Psoas muscle (tissue), 8 donors: ENCODE data around the gene SNRPA1. TPM values are rescaled to one million over a fixed set of nuclear protein-coding genes. Genes with fewer than 3 reads are reported as not detected.

Experiments used
- ATAC-seq, 4 donors: fragments of 200-7000 bp; cut with Tn5 transposase; one replicate each; pipeline ENCODE4 v1.9.1; 2020; ENCODE audit warnings: moderate library complexity in 3 of 4, mild to moderate bottlenecking in 2 of 4
- DNase-seq, 2 donors: peaks; one replicate each; pipeline ENCODE4 v3.0.0-alpha.2; 2020
- H3K27ac ChIP-seq: fragments of 200-600 bp; one replicate; pipeline ENCODE4 v1.8.0; 2022
- H3K27me3 ChIP-seq, 3 donors: fragments of 200-600 bp in 1 of 3; one replicate each; pipeline versions ENCODE4 v1.6.1 to v1.8.0; 2013 to 2022; ENCODE audit warnings: low read length in 2 of 3, mild to moderate bottlenecking in 2 of 3, moderate library complexity in 1 of 3; ENCODE audit not compliant: insufficient read depth in 3 of 3
- H3K36me3 ChIP-seq, 2 donors: fragments of 200-600 bp in 1 of 2; one replicate each; pipeline versions ENCODE4 v1.6.1 to v1.8.0; 2013 to 2022; ENCODE audit warnings: low read depth in 1 of 2, mild to moderate bottlenecking in 1 of 2, moderate library complexity in 1 of 2; ENCODE audit not compliant: insufficient read depth in 1 of 2
- H3K4me1 ChIP-seq: fragments of 200-600 bp; one replicate; pipeline ENCODE4 v1.8.0; 2022
- H3K4me3 ChIP-seq: fragments of 200-600 bp; one replicate; pipeline ENCODE4 v1.8.0; 2022; ENCODE audit warnings: mild to moderate bottlenecking
- H3K9me3 ChIP-seq: fragments of 200-600 bp; one replicate; pipeline ENCODE4 v1.8.0; 2022
- WGBS, 3 donors: extraction: QIAGEN DNeasy Blood & Tissue Kit; methylation state at CpG; one replicate each; pipeline versions ENCODE4 v1.1.6 to v1.1.7; 2013; 5-methylcytosine and 5-hydroxymethylcytosine counted together
- intact Hi-C, 2 donors: fragments of 100-400 bp; cut with DNase I; formaldehyde crosslinking; loops; one replicate each; pipeline versions ENCODE4 v1.11.0 to v1.14.2; 2022
- polyA plus RNA-seq, 3 donors: library from polyadenylated mRNA; stranded (reverse); fragments of 200-250 nt; gene quantifications; one replicate each; pipeline ENCODE4 v1.2.3, GENCODE V29; 2013
- total RNA-seq, 4 donors: library from RNA; stranded (reverse); fragmentation: NEBNext Ultra II Directional in 2 of 4; extraction: Animal tissue kit (Norgen Biotek cat#: 25700) in 2 of 4; gene quantifications; one replicate each; pipeline versions ENCODE4 v1.2.1 to v1.2.4, GENCODE V29; 2021 to 2023
- TF ChIP-seq, protein P1 (sequence below): fragments of 200-600 bp; IDR thresholded peaks from one replicate; pipeline ENCODE4 v1.8.0; 2022; ENCODE audit warnings: antibody characterized with exemption
- donor health status: healthy with polysubstance abuse.
- donor health status: DM: no; HTN: no; CAD: no; lungs with moderate emphysema.
- donor health status: Bipolar disorder and iron deficiency.
- donor health status: healthy.
- donor health status: DM: yes; HTN: yes; CAD: no.
- donor health status: DM: no; HTN: no; CAD: no.
- donor health status: DM: no; HTN: no; CAD: no.
- donor health status: DM: yes; HTN: yes; CAD: no.

The SNRPA1 gene
- total and polyA plus RNA-seq, 7 donors: 14.8 to 126 (median 35.4) TPM

DNA sequence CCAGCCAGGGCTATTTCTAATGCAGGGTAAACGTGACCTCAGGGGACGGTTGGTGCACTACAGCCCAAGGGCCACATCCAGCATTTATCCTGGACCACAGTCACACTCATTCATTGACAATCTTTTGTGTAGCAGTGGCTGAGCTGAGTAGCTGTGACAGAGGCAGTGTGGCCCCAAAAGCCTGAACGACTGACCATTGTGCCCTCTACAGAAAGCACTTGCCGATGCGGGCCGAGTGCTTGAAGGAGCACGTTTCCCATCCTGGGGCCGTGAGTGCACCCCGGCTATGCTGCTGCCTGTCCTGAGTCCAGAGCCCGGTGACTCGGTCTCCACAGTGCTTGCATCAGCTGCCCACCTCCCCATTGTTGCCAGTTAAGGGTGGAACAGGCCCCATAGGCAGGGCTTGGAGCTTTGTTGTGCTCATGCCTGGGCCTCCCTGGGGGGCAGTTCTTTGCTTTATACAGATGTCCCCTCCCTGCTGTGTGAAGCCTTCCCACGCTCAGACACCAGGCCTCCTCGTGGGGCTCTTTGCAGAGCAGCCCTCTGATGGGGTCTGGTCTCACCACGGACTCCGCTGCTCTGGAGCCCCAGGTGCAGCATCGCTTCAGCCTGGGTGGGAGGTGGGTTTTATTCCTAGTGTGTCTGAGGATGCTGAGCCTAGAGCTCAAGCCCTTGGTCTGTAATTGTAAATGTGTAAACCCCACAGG is 13.0 kb upstream of the SNRPA1 start:
- Histone ChIP-seq H3K4me3 (no peak overlapping the region), H3K27me3 (peaks cover 0 to 1% (median 0%) of the 10 kb centered on the region in 3 donors), H3K9me3 (no peaks in the 10 kb centered on the region), H3K4me1 (no peaks in the 10 kb centered on the region), H3K27ac (no peak overlapping the region), H3K36me3 (peaks cover 0 to 37% of the 10 kb centered on the region in 2 donors)
- 77 to 85% (median 79%) methylated on average over 16 of the region's 16 CpGs for WGBS, 3 donors
- no peak for DNase-seq
- TF ChIP-seq, protein P1, sequence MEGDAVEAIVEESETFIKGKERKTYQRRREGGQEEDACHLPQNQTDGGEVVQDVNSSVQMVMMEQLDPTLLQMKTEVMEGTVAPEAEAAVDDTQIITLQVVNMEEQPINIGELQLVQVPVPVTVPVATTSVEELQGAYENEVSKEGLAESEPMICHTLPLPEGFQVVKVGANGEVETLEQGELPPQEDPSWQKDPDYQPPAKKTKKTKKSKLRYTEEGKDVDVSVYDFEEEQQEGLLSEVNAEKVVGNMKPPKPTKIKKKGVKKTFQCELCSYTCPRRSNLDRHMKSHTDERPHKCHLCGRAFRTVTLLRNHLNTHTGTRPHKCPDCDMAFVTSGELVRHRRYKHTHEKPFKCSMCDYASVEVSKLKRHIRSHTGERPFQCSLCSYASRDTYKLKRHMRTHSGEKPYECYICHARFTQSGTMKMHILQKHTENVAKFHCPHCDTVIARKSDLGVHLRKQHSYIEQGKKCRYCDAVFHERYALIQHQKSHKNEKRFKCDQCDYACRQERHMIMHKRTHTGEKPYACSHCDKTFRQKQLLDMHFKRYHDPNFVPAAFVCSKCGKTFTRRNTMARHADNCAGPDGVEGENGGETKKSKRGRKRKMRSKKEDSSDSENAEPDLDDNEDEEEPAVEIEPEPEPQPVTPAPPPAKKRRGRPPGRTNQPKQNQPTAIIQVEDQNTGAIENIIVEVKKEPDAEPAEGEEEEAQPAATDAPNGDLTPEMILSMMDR: no peak
- intact Hi-C loops: loop anchor here in 1 of 2 donors (10.0 kb wide), 2 partner anchors 57 to 117 kb away; no protein-coding TSS in a partner anchor
- ATAC-seq: no peak

DNA sequence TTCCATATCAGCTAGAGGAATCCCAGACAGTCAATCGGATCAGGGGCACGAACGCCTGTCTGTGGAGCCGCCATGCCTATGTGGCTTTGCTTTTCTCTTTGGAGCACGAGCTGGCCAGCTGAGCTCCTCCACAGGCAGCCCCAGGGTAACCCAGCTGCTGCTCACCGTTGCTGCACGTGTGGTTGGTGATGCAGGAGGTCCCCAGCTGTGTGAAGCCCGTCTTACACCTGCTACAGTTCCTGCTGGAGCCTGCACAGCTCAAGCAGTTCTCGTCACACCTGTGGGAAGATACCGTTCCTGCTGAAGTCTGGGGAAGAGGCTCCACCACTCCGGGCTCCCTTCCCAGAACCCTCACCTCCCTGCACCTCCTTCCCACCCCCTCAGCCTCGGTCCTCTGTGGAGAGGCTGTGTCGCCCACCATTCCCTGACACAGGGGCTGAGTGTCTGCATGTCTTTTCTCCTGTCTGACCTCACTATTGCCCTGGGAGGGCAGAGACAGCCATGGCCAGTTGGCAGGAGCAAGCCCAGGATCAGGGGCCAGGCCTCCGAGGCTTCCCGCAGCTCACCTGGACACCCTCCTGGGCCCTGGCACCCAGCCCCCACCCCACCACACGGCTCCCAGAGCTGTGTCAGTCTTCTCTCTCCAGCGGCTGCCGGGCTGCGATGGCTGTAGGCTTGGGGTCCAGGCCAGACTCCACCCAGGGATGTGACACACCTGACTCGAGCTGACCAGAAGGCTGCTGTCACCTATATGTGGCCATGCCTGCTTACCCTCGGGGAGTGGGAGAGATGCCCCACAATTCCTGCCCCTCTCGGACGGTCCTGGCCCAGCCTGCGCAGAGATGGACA is 12.2 kb upstream of the SNRPA1 start:
- intact Hi-C loops: loop anchor here in 1 of 2 donors (10.0 kb wide), 2 partner anchors 58 to 118 kb away; no protein-coding TSS in a partner anchor
- WGBS, 3 donors: 67 to 76% (median 68%) methylated on average over 24 of the region's 24 CpGs
- TF ChIP-seq, protein P1: no peak
- no peaks in the 10 kb centered on the region for H3K4me1 ChIP-seq
- no peak for ATAC-seq
- peaks cover 0 to 36% of the 10 kb centered on the region in 2 donors for H3K36me3 ChIP-seq
- DNase-seq: no peak
- H3K27ac ChIP-seq: no peak overlapping the region
- H3K27me3 ChIP-seq: peaks cover 0 to 1% (median 0%) of the 10 kb centered on the region in 3 donors
- H3K9me3 ChIP-seq: no peaks in the 10 kb centered on the region
- H3K4me3 ChIP-seq: no peak overlapping the region

DNA sequence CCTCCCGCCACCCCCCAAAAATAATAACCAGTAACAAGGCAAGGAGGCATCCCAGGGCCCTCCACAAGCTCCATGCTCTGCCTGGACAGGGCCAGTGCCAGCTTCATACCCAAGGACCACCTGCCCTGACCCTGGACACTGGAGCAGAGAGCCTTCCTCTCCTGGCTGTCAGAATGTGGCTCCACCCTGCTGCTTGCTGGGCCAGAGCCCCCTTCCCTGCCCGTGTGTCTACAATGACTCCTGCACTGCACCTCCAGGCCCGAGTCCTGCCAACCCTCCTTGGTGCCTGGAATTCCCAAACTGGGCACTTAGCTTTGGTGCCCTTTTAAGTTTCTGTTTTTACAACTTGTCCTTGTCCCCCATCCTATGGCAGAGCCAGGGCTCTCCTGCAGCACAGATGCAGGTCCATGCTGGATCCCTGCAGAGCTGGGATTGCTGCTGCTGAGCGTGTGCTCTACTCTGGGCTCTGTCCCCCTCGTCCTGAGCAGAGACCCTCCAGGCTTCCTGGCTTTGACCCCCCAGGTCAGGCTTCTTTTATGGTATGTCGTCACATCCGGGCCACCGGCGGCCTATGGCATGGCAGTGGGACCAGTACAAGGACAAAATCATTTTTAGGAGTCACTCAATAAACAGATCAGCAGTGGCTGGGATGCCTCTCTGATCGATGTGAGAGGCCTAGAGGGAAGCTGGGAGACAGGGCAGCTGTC is 11.4 kb upstream of the SNRPA1 start:
- TF ChIP-seq, protein P1: no peak
- ATAC-seq: no peak
- H3K4me1 ChIP-seq: no peaks in the 10 kb centered on the region
- WGBS, 3 donors: 78% methylated on average over 10 of the region's 10 CpGs
- peaks cover 0 to 36% of the 10 kb centered on the region in 2 donors for H3K36me3 ChIP-seq
- no peak overlapping the region for H3K4me3 ChIP-seq
- intact Hi-C loops: loop anchor here in 1 of 2 donors (10.0 kb wide), 2 partner anchors 58 to 118 kb away; no protein-coding TSS in a partner anchor
- no peak overlapping the region for H3K27ac ChIP-seq
- H3K9me3 ChIP-seq: no peaks in the 10 kb centered on the region
- DNase-seq: no peak
- H3K27me3 ChIP-seq: peaks cover 0 to 1% (median 0%) of the 10 kb centered on the region in 3 donors

DNA sequence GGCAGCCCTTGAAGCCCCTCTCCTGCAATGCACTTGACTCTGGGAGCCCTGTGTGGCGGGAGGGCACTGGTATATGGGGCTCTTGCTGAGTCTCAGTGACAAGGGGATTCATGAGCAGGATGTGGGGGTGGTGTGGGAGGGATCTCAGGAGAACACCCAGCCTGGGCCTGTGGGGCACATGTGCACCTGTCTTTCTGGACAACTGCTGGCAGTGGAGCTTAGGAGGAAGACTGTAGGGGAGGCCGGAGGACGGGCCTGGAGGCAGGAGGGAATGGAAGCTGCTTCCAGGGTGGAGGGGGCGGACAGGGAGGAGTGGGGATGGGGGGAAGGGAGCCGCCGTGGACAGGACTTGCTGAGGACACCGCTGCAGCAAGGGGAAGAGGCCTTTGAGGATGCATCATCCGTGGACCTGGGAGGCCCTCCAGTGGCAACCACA is 10.8 kb upstream of the SNRPA1 start:
- H3K4me1 ChIP-seq: no peaks in the 10 kb centered on the region
- TF ChIP-seq, protein P1: no peak
- DNase-seq (no peak), ATAC-seq (no peak)
- peaks cover 0 to 1% (median 0%) of the 10 kb centered on the region in 3 donors for H3K27me3 ChIP-seq
- intact Hi-C loops: loop anchor here in 1 of 2 donors (10.0 kb wide), 2 partner anchors 59 to 119 kb away; no protein-coding TSS in a partner anchor
- WGBS, 3 donors: 74 to 87% (median 76%) methylated on average over 8 of the region's 8 CpGs
- no peaks in the 10 kb centered on the region for H3K9me3 ChIP-seq
- no peak overlapping the region for H3K4me3 ChIP-seq
- peaks cover 0 to 36% of the 10 kb centered on the region in 2 donors for H3K36me3 ChIP-seq
- H3K27ac ChIP-seq: no peak overlapping the region
